HAP-1 (cell line): ENCODE measurements around the gene C11orf54.
A peak's percentile ranks its signal among the peaks of the same experiment; 100 is the strongest.

Experiments used
- DNase-seq, 2 experiments: peaks; one replicate each; pipeline ENCODE4 v3.0.0-alpha.2; 2016 to 2020; ENCODE audit warnings: low spot score in 2 of 2
- H3K27me3 ChIP-seq: fragments of 250-450 bp; sonication (Bioruptor Pico); 2 replicates; pipeline ENCODE4 v1.5.1; 2020; ENCODE audit warnings: low read depth, mild to moderate bottlenecking, moderate library complexity
- H3K36me3 ChIP-seq: fragments of 250-450 bp; sonication (Bioruptor Pico); replicated peaks from 2 replicates; pipeline ENCODE4 v1.5.1; 2020; ENCODE audit warnings: mild to moderate bottlenecking
- H3K4me1 ChIP-seq: fragments of 250-450 bp; sonication (Bioruptor Pico); 2 replicates; pipeline ENCODE4 v1.5.1; 2020; ENCODE audit warnings: mild to moderate bottlenecking
- H3K4me3 ChIP-seq: fragments of 250-450 bp; sonication (Bioruptor Pico); 2 replicates; pipeline ENCODE4 v1.5.1; 2020; ENCODE audit warnings: mild to moderate bottlenecking, moderate library complexity
- H3K9me3 ChIP-seq: fragments of 250-450 bp; sonication (Bioruptor Pico); 2 replicates; pipeline ENCODE4 v1.5.1; 2020; ENCODE audit warnings: mild to moderate bottlenecking, moderate library complexity
- in situ Hi-C: fragments of 300-500 bp; cut with MboI; formaldehyde crosslinking; loops from 3 replicates; pipeline ENCODE4 v1.14.3; 2020; ENCODE audit warnings: low sequenced_read_pairs, inconsistent platforms, mixed read lengths

The C11orf54 gene

GRCh38 chr11:93727985-93728791 lies 13.3 kb upstream of the C11orf54 start:
- peaks cover 90% of the 10 kb centered on the region for H3K36me3 ChIP-seq
- in situ Hi-C loops: loop anchor here (25.0 kb wide), 1 partner anchor 409 kb away; the partner anchor contains the start of gene PANX1
- no peaks in the 10 kb centered on the region for H3K9me3 ChIP-seq
- H3K4me1 ChIP-seq: peaks cover 8% of the 10 kb centered on the region
- DNase-seq: no peak
- no peak overlapping the region for H3K4me3 ChIP-seq
- H3K27me3 ChIP-seq: no peaks in the 10 kb centered on the region

GRCh38 chr11:93728792-93729128 lies 12.7 kb upstream of the C11orf54 start:
- H3K36me3 ChIP-seq: peaks cover 90% of the 10 kb centered on the region
- no peaks in the 10 kb centered on the region for H3K9me3 ChIP-seq
- no peak for DNase-seq
- H3K4me3 ChIP-seq: no peak overlapping the region
- no peaks in the 10 kb centered on the region for H3K27me3 ChIP-seq
- in situ Hi-C loops: loop anchor here (25.0 kb wide), 1 partner anchor 409 kb away; the partner anchor contains the start of gene PANX1
- H3K4me1 ChIP-seq: peaks cover 9% of the 10 kb centered on the region

GRCh38 chr11:93729129-93729616 lies 12.3 kb upstream of the C11orf54 start:
- in situ Hi-C loops: loop anchor here (25.0 kb wide), 1 partner anchor 408 kb away; the partner anchor contains the start of gene PANX1
- DNase-seq: no peak
- H3K36me3 ChIP-seq: peaks cover 90% of the 10 kb centered on the region

GRCh38 chr11:93730108-93731107 lies 11.1 kb upstream of the C11orf54 start:
- Histone ChIP-seq H3K4me1 (peaks cover 21% of the 10 kb centered on the region), H3K9me3 (no peaks in the 10 kb centered on the region), H3K36me3 (peaks cover 93% of the 10 kb centered on the region), H3K27me3 (no peaks in the 10 kb centered on the region), H3K4me3 (no peak overlapping the region)
- DNase-seq: peak in 1 of 2 experiments; percentile 42
- in situ Hi-C loops: loop anchor here (25.0 kb wide), 1 partner anchor 407 kb away; the partner anchor contains the start of gene PANX1

More at GRCh38 chr11:93729129-93729616, 12.3 kb upstream of the C11orf54 start:
- Histone ChIP-seq H3K9me3 (no peaks in the 10 kb centered on the region), H3K4me1 (peaks cover 13% of the 10 kb centered on the region), H3K4me3 (no peak overlapping the region), H3K27me3 (no peaks in the 10 kb centered on the region)

- Histone ChIP-seq H3K4me3 (no peak overlapping the region), H3K9me3 (no peaks in the 10 kb centered on the region), H3K4me1 (peaks cover 41% of the 10 kb centered on the region), H3K27me3 (no peaks in the 10 kb centered on the region), H3K36me3 (peaks cover 100% of the 10 kb centered on the region)
- no peak for DNase-seq
- in situ Hi-C loops: loop anchor here (25.0 kb wide), 1 partner anchor 405 kb away; the partner anchor contains the start of gene PANX1
These were observed 9.1 kb upstream of the C11orf54 start for GRCh38 chr11:93732237-93732892.

GRCh38 chr11:93733474-93733873 lies 8.0 kb upstream of the C11orf54 start:
- no peaks in the 10 kb centered on the region for H3K9me3 ChIP-seq
- H3K4me3 ChIP-seq: no peak overlapping the region
- in situ Hi-C loops: loop anchor here (25.0 kb wide), 1 partner anchor 404 kb away; the partner anchor contains the start of gene PANX1
- no peaks in the 10 kb centered on the region for H3K27me3 ChIP-seq
- peaks cover 52% of the 10 kb centered on the region for H3K4me1 ChIP-seq
- no peak for DNase-seq
- peaks cover 100% of the 10 kb centered on the region for H3K36me3 ChIP-seq

GRCh38 chr11:93734427-93735222 lies 6.8 kb upstream of the C11orf54 start:
- in situ Hi-C loops: loop anchor here (25.0 kb wide), 1 partner anchor 403 kb away; the partner anchor contains the start of gene PANX1
- H3K4me3 ChIP-seq: no peak overlapping the region
- DNase-seq: no peak
- peaks cover 52% of the 10 kb centered on the region for H3K4me1 ChIP-seq
- H3K36me3 ChIP-seq: peaks cover 100% of the 10 kb centered on the region
- no peaks in the 10 kb centered on the region for H3K27me3 ChIP-seq
- no peaks in the 10 kb centered on the region for H3K9me3 ChIP-seq

- in situ Hi-C loops: loop anchor here (25.0 kb wide), 1 partner anchor 402 kb away; the partner anchor contains the start of gene PANX1
- no peak overlapping the region for H3K4me3 ChIP-seq
- peaks cover 98% of the 10 kb centered on the region for H3K36me3 ChIP-seq
- no peaks in the 10 kb centered on the region for H3K27me3 ChIP-seq
- peaks cover 52% of the 10 kb centered on the region for H3K4me1 ChIP-seq
- DNase-seq: no peak
- no peaks in the 10 kb centered on the region for H3K9me3 ChIP-seq
These were observed 5.8 kb upstream of the C11orf54 start for GRCh38 chr11:93735627-93736026.

GRCh38 chr11:93736129-93736528 lies 5.3 kb upstream of the C11orf54 start:
- peaks cover 48% of the 10 kb centered on the region for H3K4me1 ChIP-seq
- in situ Hi-C loops: loop anchor here (25.0 kb wide), 1 partner anchor 401 kb away; the partner anchor contains the start of gene PANX1
- H3K4me3 ChIP-seq: no peak overlapping the region
- H3K9me3 ChIP-seq: no peaks in the 10 kb centered on the region
- peaks cover 98% of the 10 kb centered on the region for H3K36me3 ChIP-seq
- no peaks in the 10 kb centered on the region for H3K27me3 ChIP-seq
- no peak for DNase-seq

GRCh38 chr11:93737904-93738612 lies 3.4 kb upstream of the C11orf54 start:
- H3K9me3 ChIP-seq: no peaks in the 10 kb centered on the region
- H3K4me1 ChIP-seq: peaks cover 47% of the 10 kb centered on the region
- peaks cover 80% of the 10 kb centered on the region for H3K36me3 ChIP-seq
- no peak for DNase-seq
- no peaks in the 10 kb centered on the region for H3K27me3 ChIP-seq
- peak overlapping the region; percentile 93 for H3K4me3 ChIP-seq
- in situ Hi-C loops: loop anchor here (25.0 kb wide), 1 partner anchor 399 kb away; the partner anchor contains the start of gene PANX1

- H3K36me3 ChIP-seq: peaks cover 74% of the 10 kb centered on the region
- peak overlapping the region; percentile 93 for H3K4me3 ChIP-seq
- DNase-seq: no peak
- H3K9me3 ChIP-seq: no peaks in the 10 kb centered on the region
- in situ Hi-C loops: loop anchor here (25.0 kb wide), 1 partner anchor 399 kb away; the partner anchor contains the start of gene PANX1
- H3K27me3 ChIP-seq: no peaks in the 10 kb centered on the region
- peaks cover 47% of the 10 kb centered on the region for H3K4me1 ChIP-seq
These were observed 2.8 kb upstream of the C11orf54 start for GRCh38 chr11:93738647-93739081.
